Muscle of leg (tissue), 11 donors: ENCODE measurements around the gene KLHL29. TPM values are rescaled to one million over a fixed set of nuclear protein-coding genes. Genes with fewer than 3 reads are reported as not detected.
A peak's percentile ranks its signal among the peaks of the same experiment; 100 is the strongest.

Experiments used
- DNase-seq: peaks from one replicate; pipeline ENCODE4 v3.0.0; 2013
- H3K27ac ChIP-seq: one replicate; pipeline ENCODE4 v1.5.1; 2013; ENCODE audit warnings: mild to moderate bottlenecking, low read length, control low read depth
- H3K27me3 ChIP-seq: one replicate; pipeline ENCODE4 v1.6.1; 2013; ENCODE audit warnings: low read length; ENCODE audit not compliant: control insufficient read depth, insufficient read depth
- H3K36me3 ChIP-seq: one replicate; pipeline ENCODE4 v1.6.1; 2013; ENCODE audit warnings: low read length; ENCODE audit not compliant: control insufficient read depth, insufficient read depth
- H3K4me1 ChIP-seq: one replicate; pipeline ENCODE4 v1.6.1; 2013; ENCODE audit warnings: low read length; ENCODE audit not compliant: control insufficient read depth, insufficient read depth
- H3K4me3 ChIP-seq: one replicate; pipeline ENCODE4 v1.5.1; 2013; ENCODE audit warnings: low read length, control low read depth
- H3K9me3 ChIP-seq: replicated peaks from 2 replicates; pipeline ENCODE4 v1.6.1; 2013; ENCODE audit warnings: low read depth, low read length; ENCODE audit not compliant: control insufficient read depth
- WGBS: methylation state at CpG from one replicate; pipeline ENCODE4 v1.1.5; 2013; ENCODE audit warnings: missing lambda C conversion rate; ENCODE audit not compliant: insufficient coverage; 5-methylcytosine and 5-hydroxymethylcytosine counted together
- polyA plus RNA-seq, 8 donors: library from polyadenylated mRNA; unstranded; fragments of 120-200 nt; gene quantifications; one replicate each; pipeline versions ENCODE4 v1.2.1 to v1.2.3, GENCODE V29; 2013; ENCODE audit warnings: inconsistent platforms in 1 of 8, low replicate concordance in 1 of 8; ENCODE audit not compliant: insufficient read length in 8 of 8, insufficient read depth in 1 of 8
- total RNA-seq: library from RNA; stranded (reverse); fragments of 120-200 nt; gene quantifications from one replicate; pipeline ENCODE4 v1.2.4, GENCODE V29; 2013

KLHL29 gene
- total and polyA plus RNA-seq, 9 donors: 4.7 to 9.7 (median 7.3) TPM

- no peak overlapping the region for H3K27ac ChIP-seq
- no peaks in the 10 kb centered on the region for H3K27me3 ChIP-seq
- no peaks in the 10 kb centered on the region for H3K36me3 ChIP-seq
- H3K4me1 ChIP-seq: peaks cover 15% of the 10 kb centered on the region
- no peak for DNase-seq
- no peaks in the 10 kb centered on the region for H3K9me3 ChIP-seq
- 84% methylated on average over 25 of the region's 26 CpGs for WGBS
- H3K4me3 ChIP-seq: no peak overlapping the region
Measured at GRCh38 chr2:23420091-23420839, 35.3 kb downstream of the KLHL29 start.

GRCh38 chr2:23420840-23421476 is 36.0 kb downstream of the KLHL29 start:
- 75% methylated on average over 6 of the region's 9 CpGs for WGBS
- DNase-seq: no peak

GRCh38 chr2:23422089-23423061 is 37.4 kb downstream of the KLHL29 start:
- Histone ChIP-seq H3K4me1 (peaks cover 35% of the 10 kb centered on the region), H3K27ac (no peak overlapping the region), H3K9me3 (no peaks in the 10 kb centered on the region), H3K4me3 (no peak overlapping the region), H3K27me3 (no peaks in the 10 kb centered on the region), H3K36me3 (no peaks in the 10 kb centered on the region)
- DNase-seq: no peak
- WGBS: 77% methylated on average over 8 of the region's 11 CpGs

More at GRCh38 chr2:23420840-23421476, 36.0 kb downstream of the KLHL29 start:
- H3K4me1 ChIP-seq: peaks cover 22% of the 10 kb centered on the region
- no peak overlapping the region for H3K4me3 ChIP-seq
- H3K27me3 ChIP-seq: no peaks in the 10 kb centered on the region
- H3K27ac ChIP-seq: no peak overlapping the region
- H3K36me3 ChIP-seq: no peaks in the 10 kb centered on the region
- H3K9me3 ChIP-seq: no peaks in the 10 kb centered on the region

GRCh38 chr2:23423062-23423872 is 38.3 kb downstream of the KLHL29 start:
- no peaks in the 10 kb centered on the region for H3K36me3 ChIP-seq
- no peak overlapping the region for H3K4me3 ChIP-seq
- H3K27me3 ChIP-seq: no peaks in the 10 kb centered on the region
- WGBS: 73% methylated on average over 30 of the region's 31 CpGs
- DNase-seq: no peak
- no peak overlapping the region for H3K27ac ChIP-seq
- peaks cover 43% of the 10 kb centered on the region for H3K4me1 ChIP-seq
- H3K9me3 ChIP-seq: no peaks in the 10 kb centered on the region

GRCh38 chr2:23423873-23424680 is 39.1 kb downstream of the KLHL29 start:
- WGBS: 70% methylated on average over 6 of the region's 16 CpGs

GRCh38 chr2:23425338-23425871 is 40.4 kb downstream of the KLHL29 start:
- H3K27me3 ChIP-seq: no peaks in the 10 kb centered on the region
- peaks cover 44% of the 10 kb centered on the region for H3K4me1 ChIP-seq
- no peaks in the 10 kb centered on the region for H3K9me3 ChIP-seq
- 84% methylated on average over 6 of the region's 9 CpGs for WGBS
- no peak overlapping the region for H3K27ac ChIP-seq
- no peaks in the 10 kb centered on the region for H3K36me3 ChIP-seq
- DNase-seq: no peak
- H3K4me3 ChIP-seq: no peak overlapping the region

More at GRCh38 chr2:23423873-23424680, 39.1 kb downstream of the KLHL29 start:
- no peak overlapping the region for H3K27ac ChIP-seq
- H3K4me1 ChIP-seq: peaks cover 44% of the 10 kb centered on the region
- H3K36me3 ChIP-seq: no peaks in the 10 kb centered on the region
- no peak overlapping the region for H3K4me3 ChIP-seq
- no peaks in the 10 kb centered on the region for H3K9me3 ChIP-seq
- no peak for DNase-seq
- H3K27me3 ChIP-seq: no peaks in the 10 kb centered on the region

GRCh38 chr2:23425885-23426262 is 40.9 kb downstream of the KLHL29 start:
- Histone ChIP-seq H3K27ac (no peak overlapping the region), H3K36me3 (no peaks in the 10 kb centered on the region), H3K4me3 (no peak overlapping the region), H3K4me1 (peaks cover 40% of the 10 kb centered on the region), H3K27me3 (no peaks in the 10 kb centered on the region), H3K9me3 (no peaks in the 10 kb centered on the region)
- DNase-seq: no peak
- 80% methylated on average over 1 of the region's 3 CpGs for WGBS

GRCh38 chr2:23426263-23426905 is 41.4 kb downstream of the KLHL29 start:
- H3K27me3 ChIP-seq: no peaks in the 10 kb centered on the region
- no peaks in the 10 kb centered on the region for H3K36me3 ChIP-seq
- H3K4me3 ChIP-seq: no peak overlapping the region
- peak; percentile 70 for DNase-seq
- peak overlapping the region; percentile 15 for H3K27ac ChIP-seq
- WGBS: 51% methylated on average over 10 of the region's 12 CpGs
- peaks cover 37% of the 10 kb centered on the region for H3K4me1 ChIP-seq
- no peaks in the 10 kb centered on the region for H3K9me3 ChIP-seq
